Measurements from ENCODE around the gene KDM5B. TPM values are rescaled to one million over a fixed set of nuclear protein-coding genes. Genes with fewer than 3 reads are reported as not detected.

The KDM5B gene
- total and polyA plus RNA-seq, 2 experiments from 2014 or later, result 141 to 165 TPM

GRCh38 chr1:202708456-202709275, 99.6 kb downstream of the KDM5B start:
- no peak for DNase-seq (ENCODE audit: low read depth in 1 of 2, low spot score in 1 of 2)
- no peak for TF ChIP-seq CTCF (IDR thresholded peaks at IDR 0.05; ENCODE audit: low read depth, low read length)
- no peak overlapping the region for H3K4me3 ChIP-seq
- no peaks in the 10 kb centered on the region for H3K36me3 ChIP-seq
- no peak overlapping the region for H3K27ac ChIP-seq
- peaks cover 6% of the 10 kb centered on the region for H3K4me1 ChIP-seq (ENCODE audit: low read depth)
- peaks cover 92% of the 10 kb centered on the region for H3K27me3 ChIP-seq
- H3K9me3 ChIP-seq (ENCODE audit: low read depth), result no peaks in the 10 kb centered on the region

DNA sequence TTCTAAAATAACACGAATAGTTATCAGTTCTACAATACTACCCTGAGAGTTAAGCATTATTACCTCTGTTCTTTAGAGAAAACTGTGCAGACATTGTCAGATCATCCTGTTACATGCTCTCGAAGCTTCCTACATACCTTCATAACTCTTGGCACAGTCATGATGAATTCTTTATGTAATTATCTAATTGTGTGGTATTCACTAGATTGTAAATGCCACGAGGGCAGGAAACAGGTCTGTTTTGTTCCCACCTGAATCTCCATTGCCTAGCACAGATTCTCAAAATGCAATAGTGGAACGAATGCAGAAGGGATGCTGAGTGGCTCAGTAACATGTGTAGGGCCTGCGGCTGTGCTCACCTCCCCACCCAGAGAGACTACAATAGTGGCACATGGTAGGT, 101.4 kb downstream of the KDM5B start:
- DNase-seq (ENCODE audit: low read depth in 1 of 2, low spot score in 1 of 2), result no peak
- Histone ChIP-seq H3K4me3 (no peak overlapping the region), H3K27me3 (peaks cover 76% of the 10 kb centered on the region), H3K9me3 (ENCODE audit: low read depth) (no peaks in the 10 kb centered on the region), H3K27ac (no peak overlapping the region), H3K36me3 (no peaks in the 10 kb centered on the region), H3K4me1 (ENCODE audit: low read depth) (peaks cover 6% of the 10 kb centered on the region)
- no peak for TF ChIP-seq CTCF (IDR thresholded peaks at IDR 0.05; ENCODE audit: low read depth, low read length)

DNA sequence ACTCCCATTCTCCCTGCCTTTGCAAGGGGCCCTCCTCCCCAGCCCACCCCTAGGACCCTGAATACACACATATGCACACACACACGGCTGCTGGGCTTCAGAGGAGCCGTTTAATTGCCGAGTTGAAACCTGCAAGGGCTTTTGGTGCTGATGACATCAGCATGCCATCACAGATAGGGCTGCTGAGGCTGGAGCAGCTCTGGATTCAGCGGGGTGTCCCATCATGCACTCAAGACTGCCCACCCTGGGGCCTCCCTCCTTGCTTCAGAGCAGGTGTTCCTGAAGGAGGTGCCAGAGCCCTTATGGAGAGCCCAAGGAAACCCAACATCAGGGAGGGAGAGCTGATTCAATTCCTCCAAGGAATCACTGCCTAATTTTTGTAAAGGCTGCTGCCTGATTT, 103.6 kb downstream of the KDM5B start:
- Histone ChIP-seq H3K27ac (no peak overlapping the region), H3K27me3 (peaks cover 53% of the 10 kb centered on the region), H3K36me3 (no peaks in the 10 kb centered on the region), H3K9me3 (ENCODE audit: low read depth) (no peaks in the 10 kb centered on the region), H3K4me1 (ENCODE audit: low read depth) (peaks cover under 1% of the 10 kb centered on the region), H3K4me3 (no peak overlapping the region)
- DNase-seq (ENCODE audit: low read depth in 1 of 2, low spot score in 1 of 2), result no peak
- no peak for TF ChIP-seq CTCF (IDR thresholded peaks at IDR 0.05; ENCODE audit: low read depth, low read length)

DNA sequence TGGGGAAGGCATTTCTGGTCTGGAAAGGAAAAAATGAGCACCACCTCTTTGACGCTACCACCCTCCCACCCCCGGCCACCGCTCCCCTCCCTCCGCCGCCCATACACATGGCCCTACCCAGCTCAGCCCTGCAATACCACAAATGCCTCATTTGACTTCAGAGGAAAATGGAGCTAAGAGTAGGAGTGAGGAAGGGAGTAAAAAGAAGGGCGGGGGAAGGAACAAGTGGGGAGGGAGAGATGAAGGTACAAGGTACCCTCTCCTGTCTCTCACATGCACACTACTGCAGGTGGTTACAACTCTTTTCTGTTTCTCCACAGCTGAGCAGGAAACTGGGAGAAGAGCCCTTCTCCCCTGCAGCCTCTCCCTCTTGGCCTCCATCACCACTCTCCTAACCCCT, 105.0 kb downstream of the KDM5B start:
- no peaks in the 10 kb centered on the region for H3K9me3 ChIP-seq (ENCODE audit: low read depth)
- H3K27ac ChIP-seq, result no peak overlapping the region
- DNase-seq (ENCODE audit: low read depth in 1 of 2, low spot score in 1 of 2), result no peak
- no peak for TF ChIP-seq CTCF (IDR thresholded peaks at IDR 0.05; ENCODE audit: low read depth, low read length)
- no peak overlapping the region for H3K4me3 ChIP-seq
- peaks cover 39% of the 10 kb centered on the region for H3K27me3 ChIP-seq
- no peaks in the 10 kb centered on the region for H3K4me1 ChIP-seq (ENCODE audit: low read depth)
- H3K36me3 ChIP-seq, result no peaks in the 10 kb centered on the region

DNA sequence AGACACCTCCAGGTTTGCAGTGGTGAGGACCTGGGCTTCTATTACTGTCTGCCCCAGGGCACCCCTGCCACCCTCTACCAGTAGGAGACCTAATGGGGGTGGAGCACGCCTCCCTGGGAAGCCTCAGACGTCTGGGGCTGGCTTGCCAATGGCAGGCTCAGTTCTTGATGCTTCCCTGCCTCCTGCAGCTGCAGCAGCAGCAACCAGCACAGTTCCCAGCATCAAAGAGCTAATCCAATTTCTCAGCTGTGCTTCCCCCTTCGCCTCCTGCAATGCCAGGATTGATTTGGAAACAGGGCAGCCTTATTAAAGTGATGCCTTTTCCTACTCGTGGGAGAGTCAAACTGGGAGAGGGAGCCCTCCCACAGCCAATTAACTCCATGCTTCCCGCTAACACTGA, 106.1 kb downstream of the KDM5B start:
- Histone ChIP-seq H3K9me3 (ENCODE audit: low read depth) (no peaks in the 10 kb centered on the region), H3K4me3 (no peak overlapping the region), H3K27me3 (peaks cover 28% of the 10 kb centered on the region), H3K27ac (no peak overlapping the region), H3K36me3 (no peaks in the 10 kb centered on the region), H3K4me1 (ENCODE audit: low read depth) (no peaks in the 10 kb centered on the region)
- DNase-seq (ENCODE audit: low read depth in 1 of 2, low spot score in 1 of 2), result no peak
- no peak for TF ChIP-seq CTCF (IDR thresholded peaks at IDR 0.05; ENCODE audit: low read depth, low read length)
